Prostate gland (tissue), 2 donors: ENCODE data around the gene HAL. TPM values are rescaled to one million over a fixed set of nuclear protein-coding genes. Genes with fewer than 3 reads are reported as not detected.
"Not testable (repeated sequence)": the region's sequence is repeated elsewhere in the genome, so short reads cannot be mapped to it uniquely, and the experiment has no call there.

ENCODE experiments used
- DNase-seq: peaks from one replicate; pipeline ENCODE4 v3.0.0-alpha.2; 2019; ENCODE audit warnings: low spot score
- H3K27ac ChIP-seq, 2 donors: fragments of 200-600 bp; sonication (generic); 2 replicates each; pipeline ENCODE4 v1.5.1; 2017 to 2019
- H3K27me3 ChIP-seq: fragments of 200-600 bp; sonication (generic); replicated peaks from 2 replicates; pipeline ENCODE4 v1.5.1; 2019; ENCODE audit not compliant: insufficient read depth
- H3K36me3 ChIP-seq, 2 donors: fragments of 200-600 bp; sonication (generic); 1 replicate in 1 of 2; 2 replicates in 1 of 2; pipeline versions ENCODE4 v1.5.1 to v1.8.1; 2017 to 2019
- H3K4me1 ChIP-seq: fragments of 200-600 bp; sonication (generic); replicated peaks from 2 replicates; pipeline ENCODE4 v1.5.1; 2019
- H3K4me3 ChIP-seq, 2 donors: fragments of 200-600 bp; sonication (generic); 2 replicates each; pipeline ENCODE4 v1.5.1; 2017 to 2019
- H3K9me3 ChIP-seq: fragments of 200-600 bp; sonication (generic); 2 replicates; pipeline ENCODE4 v1.5.1; 2017
- CTCF ChIP-seq, 4 experiments: fragments of 200-600 bp in 2 of 4; fragments of 450-650 bp in 2 of 4; sonication (generic) in 2 of 4; IDR thresholded peaks; 1 replicate in 3 of 4; 2 replicates in 1 of 4; pipeline ENCODE4 v1.5.1; 2016 to 2019; ENCODE audit warnings: antibody characterized with exemption in 4 of 4, mild to moderate bottlenecking in 2 of 4, moderate library complexity in 2 of 4
- POLR2A ChIP-seq: fragments of 450-650 bp; IDR thresholded peaks from one replicate; pipeline ENCODE4 v1.6.1; 2016; ENCODE audit warnings: antibody characterized with exemption, mild to moderate bottlenecking
- POLR2AphosphoS5 ChIP-seq: sonication (generic); formaldehyde crosslinking; IDR thresholded peaks from one replicate; pipeline ENCODE4 v1.6.1; 2017; ENCODE audit warnings: antibody characterized with exemption
- WGBS: methylation state at CpG from one replicate; pipeline ENCODE4 v1.1.5; 2018; 5-methylcytosine and 5-hydroxymethylcytosine counted together
- intact Hi-C: fragments of 100-400 bp; cut with DNase I; formaldehyde crosslinking; loops from one replicate; pipeline ENCODE4 v1.14.2; 2022
- total RNA-seq, 2 donors: library from RNA; depleted of rRNA; stranded (reverse); fragments of >200 nt; gene quantifications; one replicate each; pipeline ENCODE4 v1.1.0, GENCODE V29; 2016

The HAL gene
- total RNA-seq, 2 donors from 2014 or later = 0.27 TPM; not detected in 1

- H3K36me3 ChIP-seq = no peaks in the 10 kb centered on the region
- H3K4me1 ChIP-seq = no peaks in the 10 kb centered on the region
- H3K4me3 ChIP-seq = no peak overlapping the region
- no peak overlapping the region for H3K27ac ChIP-seq
- TF ChIP-seq CTCF (IDR thresholded peaks at IDR 0.05) (no peak), POLR2A (no peak), POLR2AphosphoS5 (no peak)
- H3K9me3 ChIP-seq = no peaks in the 10 kb centered on the region
- intact Hi-C loops = no loop called here
- H3K27me3 ChIP-seq = no peaks in the 10 kb centered on the region
- DNase-seq = no peak
- WGBS = 88% methylated on average over 8 of the region's 8 CpGs
Measured at GRCh38 chr12:95976416-95976832, 19.7 kb downstream of the HAL start.

GRCh38 chr12:95975491-95975890 lies 20.7 kb downstream of the HAL start:
- no peak overlapping the region for H3K4me3 ChIP-seq
- WGBS = 90% methylated on average over 4 of the region's 4 CpGs
- TF ChIP-seq POLR2AphosphoS5 (no peak), CTCF (IDR thresholded peaks at IDR 0.05) (no peak), POLR2A (no peak)
- H3K36me3 ChIP-seq = no peaks in the 10 kb centered on the region
- no peaks in the 10 kb centered on the region for H3K4me1 ChIP-seq
- no peaks in the 10 kb centered on the region for H3K9me3 ChIP-seq
- H3K27me3 ChIP-seq = no peaks in the 10 kb centered on the region
- DNase-seq = no peak
- no peak overlapping the region for H3K27ac ChIP-seq
- intact Hi-C loops = no loop called here

- Histone ChIP-seq H3K27ac (no peak overlapping the region), H3K4me3 (no peak overlapping the region), H3K36me3 (no peaks in the 10 kb centered on the region), H3K9me3 (no peaks in the 10 kb centered on the region), H3K27me3 (no peaks in the 10 kb centered on the region), H3K4me1 (no peaks in the 10 kb centered on the region)
- intact Hi-C loops = no loop called here
- WGBS = 55% methylated on average over 2 of the region's 2 CpGs
- no peak for TF ChIP-seq POLR2AphosphoS5
- no peak for TF ChIP-seq CTCF (IDR thresholded peaks at IDR 0.05)
- TF ChIP-seq POLR2A = no peak
- DNase-seq = no peak
Measured at GRCh38 chr12:95974358-95974757, 21.8 kb downstream of the HAL start.

GRCh38 chr12:95972832-95973456 lies 23.2 kb downstream of the HAL start:
- H3K4me1 ChIP-seq = no peaks in the 10 kb centered on the region
- no peaks in the 10 kb centered on the region for H3K36me3 ChIP-seq
- no peak overlapping the region for H3K4me3 ChIP-seq
- no peaks in the 10 kb centered on the region for H3K27me3 ChIP-seq
- DNase-seq = no peak
- 68% methylated on average over 4 of the region's 4 CpGs for WGBS
- intact Hi-C loops = no loop called here
- H3K9me3 ChIP-seq = no peaks in the 10 kb centered on the region
- no peak overlapping the region for H3K27ac ChIP-seq
- TF ChIP-seq POLR2A (no peak), CTCF (IDR thresholded peaks at IDR 0.05) (no peak), POLR2AphosphoS5 (no peak)

GRCh38 chr12:95970905-95971304 lies 25.2 kb downstream of the HAL start:
- Histone ChIP-seq H3K27me3 (no peaks in the 10 kb centered on the region), H3K4me3 (no peak overlapping the region), H3K9me3 (no peaks in the 10 kb centered on the region), H3K4me1 (no peaks in the 10 kb centered on the region), H3K36me3 (no peaks in the 10 kb centered on the region), H3K27ac (no peak overlapping the region)
- intact Hi-C loops = no loop called here
- no peak for DNase-seq
- 42% methylated on average over 7 of the region's 7 CpGs for WGBS
- no peak for TF ChIP-seq POLR2A
- no peak for TF ChIP-seq POLR2AphosphoS5

GRCh38 chr12:95969116-95969515 lies 27.0 kb downstream of the HAL start:
- intact Hi-C loops, H3K4me1 ChIP-seq, H3K27me3 ChIP-seq, H3K27ac ChIP-seq, H3K9me3 ChIP-seq, H3K4me3 ChIP-seq, DNase-seq, H3K36me3 ChIP-seq: not testable (repeated sequence)
- WGBS = 95% methylated on average over 27 of the region's 28 CpGs
